HG03457 (cell line): ENCODE results near the gene ODAD3.
"Not testable (repeated sequence)": the region's sequence is repeated elsewhere in the genome, so short reads cannot be mapped to it uniquely, and the experiment has no call there.

ENCODE experiments used
- ATAC-seq: cut with Tn5 transposase; IDR thresholded peaks from one replicate; pipeline ENCODE4 v1.9.1; 2021; ENCODE audit warnings: moderate number of reproducible peaks; ENCODE audit not compliant: unreplicated experiment

ODAD3 gene

DNA sequence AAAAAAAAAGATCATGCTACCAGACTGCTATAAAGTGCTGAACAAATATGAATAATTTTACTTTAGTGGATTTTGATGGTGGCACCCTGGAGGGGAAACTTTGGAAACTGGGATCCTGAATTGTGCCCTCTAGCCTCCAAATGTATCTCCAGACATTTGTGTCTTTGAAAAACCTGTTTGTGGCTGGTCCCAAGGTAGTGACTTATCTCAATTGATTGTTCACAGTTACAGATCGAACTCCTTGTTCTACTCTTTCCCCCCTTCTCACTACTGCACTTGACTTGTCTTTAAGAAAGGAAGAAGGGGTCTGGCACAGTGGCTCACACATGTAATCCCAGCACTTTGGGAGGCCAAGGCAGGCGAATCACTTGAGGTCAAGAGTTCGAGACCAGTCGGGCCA lies 26.3 kb downstream of the ODAD3 start:
- ATAC-seq: no peak

DNA sequence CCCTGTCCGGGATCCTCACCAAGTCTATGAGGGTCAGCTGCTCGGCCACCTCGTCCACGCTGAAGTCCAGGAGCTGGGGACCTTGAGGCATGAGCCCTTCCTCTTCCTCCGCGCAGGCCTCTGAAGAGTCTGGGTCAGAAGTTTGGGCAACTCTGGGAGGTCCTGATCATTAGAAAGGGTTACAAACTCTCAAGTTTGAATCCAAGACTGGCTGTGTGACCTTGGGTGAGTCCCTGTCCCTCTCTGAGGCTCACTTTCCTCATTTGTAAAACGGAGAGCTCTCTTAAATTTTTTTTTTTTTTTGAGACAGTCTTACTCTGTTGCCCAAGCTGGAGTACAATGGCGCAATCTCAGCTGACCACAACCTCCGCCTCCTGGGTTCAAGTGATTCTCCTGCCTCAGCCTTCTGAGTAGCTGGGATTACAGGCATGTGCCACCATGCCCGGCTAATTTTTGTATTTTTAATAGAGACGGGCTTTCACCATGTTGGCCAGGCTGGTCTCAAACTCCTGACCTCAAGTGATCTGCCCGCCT lies 28.2 kb downstream of the ODAD3 start:
- ATAC-seq: not testable (repeated sequence)

DNA sequence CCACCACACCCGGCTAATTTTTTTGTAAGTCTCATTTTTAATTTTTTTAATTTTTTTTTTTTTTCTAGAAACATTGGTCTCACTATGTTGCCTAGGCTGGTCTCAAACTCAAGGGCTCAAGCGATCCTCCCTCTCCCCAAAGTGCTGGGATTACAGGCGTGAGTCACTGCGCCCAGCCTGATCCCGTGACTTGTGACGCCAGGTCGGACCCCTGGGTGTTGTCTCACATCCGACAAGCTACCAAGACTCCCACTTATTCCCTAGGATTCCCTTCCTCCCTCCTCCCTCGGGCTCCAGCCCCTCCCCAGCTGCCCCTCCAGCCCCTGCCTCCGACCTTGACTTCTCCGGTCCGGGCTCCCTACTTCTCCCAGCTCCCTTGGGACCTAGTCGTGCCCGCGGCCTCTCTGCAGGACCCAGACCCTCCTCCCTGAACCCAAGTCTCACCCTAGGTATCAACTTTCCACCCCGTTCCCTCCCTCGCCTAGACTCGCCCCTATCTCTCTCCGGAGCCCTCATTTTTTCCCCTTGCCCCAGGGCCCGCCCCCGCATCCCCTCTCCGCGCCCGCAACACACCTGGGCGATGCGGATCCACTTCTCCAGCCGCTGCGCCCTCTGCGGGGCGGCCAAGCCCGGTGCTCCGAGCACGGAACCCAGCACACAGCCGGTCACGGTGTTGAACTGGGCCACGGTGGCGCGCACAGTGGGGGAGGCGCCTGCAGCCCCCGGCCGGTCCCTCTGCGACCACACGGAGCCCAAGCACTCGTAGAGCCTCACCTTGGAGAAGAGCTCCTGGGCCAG lies 28.9 kb downstream of the ODAD3 start:
- no peak for ATAC-seq

DNA sequence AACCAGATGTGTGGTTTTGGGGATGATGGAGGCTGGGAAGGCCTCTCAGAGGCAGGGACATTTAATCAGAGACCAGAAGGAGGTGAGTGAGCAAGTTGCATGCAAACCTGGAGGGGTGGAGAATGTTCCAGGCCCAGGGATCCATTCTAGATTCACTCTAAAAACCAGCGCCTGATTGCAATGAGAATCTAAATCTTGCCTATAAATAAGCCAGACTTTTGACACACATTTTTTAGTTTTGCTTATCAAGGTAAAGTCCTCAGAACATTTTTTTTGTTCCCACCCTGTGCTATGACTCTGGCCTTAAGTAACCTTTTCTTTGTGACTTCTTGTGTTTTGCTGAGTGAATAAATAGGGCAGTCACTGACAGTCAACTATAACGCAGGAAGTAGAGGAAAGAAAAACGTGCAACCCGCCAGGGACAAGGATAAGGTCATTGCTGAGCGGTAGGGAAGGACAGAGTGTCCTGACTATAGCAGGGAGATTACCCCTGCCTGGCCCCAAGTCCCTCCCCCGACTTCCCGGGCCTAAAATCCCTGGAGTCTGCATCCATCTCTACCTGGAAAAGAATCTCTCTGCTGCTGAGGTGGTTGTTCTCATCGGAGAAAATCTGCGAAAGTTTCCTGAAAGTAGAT lies 30.2 kb downstream of the ODAD3 start:
- ATAC-seq: no peak

DNA sequence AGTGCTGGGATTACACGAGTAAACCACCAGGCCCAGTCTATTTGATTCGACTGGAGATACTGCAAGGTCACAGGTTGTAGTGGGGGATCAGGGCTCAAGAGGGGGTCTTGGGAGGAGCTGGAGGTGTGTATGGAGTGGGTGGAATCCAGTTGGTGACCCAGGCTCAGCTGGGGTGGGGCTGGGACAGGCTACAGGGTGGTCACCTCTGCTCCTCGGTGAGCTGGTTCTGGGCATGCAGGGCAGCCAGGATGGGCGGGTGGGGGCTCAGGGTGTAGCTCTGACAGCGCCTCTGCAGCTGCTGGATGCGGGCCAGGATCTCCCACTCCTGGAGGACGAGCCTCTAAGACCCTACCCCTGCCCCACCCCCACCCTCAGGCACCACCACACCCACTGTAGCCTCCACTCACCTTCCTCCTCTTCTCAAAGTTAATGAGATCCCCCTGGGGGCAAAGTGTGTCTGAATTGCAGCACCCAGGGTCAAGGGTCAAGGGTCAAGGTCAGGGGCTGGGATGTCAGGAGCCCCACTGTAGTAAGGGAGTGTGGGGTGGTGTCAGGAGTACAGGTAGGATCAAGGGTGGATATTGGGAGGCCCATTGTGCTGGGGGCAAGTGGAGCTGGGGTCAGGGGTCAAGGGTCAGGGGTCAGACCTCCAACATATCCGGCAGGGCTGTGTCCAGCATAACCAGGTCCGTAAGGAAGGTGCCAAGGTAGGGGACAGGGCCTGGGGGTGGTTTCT lies 32.9 kb downstream of the ODAD3 start:
- no peak for ATAC-seq

DNA sequence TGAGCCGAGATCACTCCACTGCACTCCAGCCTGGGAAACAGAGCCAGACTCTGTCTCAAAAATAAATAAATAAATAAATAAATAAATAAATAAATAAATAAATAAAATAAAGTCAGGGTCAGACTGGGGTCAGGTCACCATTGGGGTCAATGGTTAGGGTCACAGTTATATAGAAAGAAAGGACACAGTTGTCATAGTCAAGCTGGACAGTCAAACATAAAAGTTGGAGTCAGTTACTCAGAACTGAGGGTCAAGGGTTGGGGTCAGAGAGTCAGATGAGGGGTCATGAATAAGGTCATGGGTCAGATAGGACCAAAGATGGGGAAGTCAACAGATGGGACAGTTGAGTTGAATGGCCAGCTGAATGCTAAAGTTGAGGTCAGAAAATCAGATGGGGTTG lies 34.1 kb downstream of the ODAD3 start:
- no peak for ATAC-seq

DNA sequence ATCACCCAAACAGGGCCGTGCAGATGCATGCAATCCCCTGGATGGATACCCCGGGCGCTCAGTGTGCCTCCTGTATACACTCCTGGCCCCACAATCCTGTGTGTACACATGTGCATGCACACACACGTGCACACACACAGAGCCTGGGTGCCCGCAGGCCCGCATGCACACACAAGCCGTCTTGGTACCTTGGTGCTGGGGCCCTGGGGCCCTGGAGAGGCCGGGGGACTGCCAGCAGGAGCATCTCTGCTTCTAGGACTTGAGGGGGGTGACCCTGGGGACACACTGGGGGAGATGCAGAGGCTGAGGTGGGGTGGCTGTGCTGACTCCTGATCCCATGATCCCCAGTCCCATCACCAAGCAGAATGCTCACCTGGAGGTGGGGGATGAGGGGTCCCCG lies 35.3 kb downstream of the ODAD3 start:
- no peak for ATAC-seq

DNA sequence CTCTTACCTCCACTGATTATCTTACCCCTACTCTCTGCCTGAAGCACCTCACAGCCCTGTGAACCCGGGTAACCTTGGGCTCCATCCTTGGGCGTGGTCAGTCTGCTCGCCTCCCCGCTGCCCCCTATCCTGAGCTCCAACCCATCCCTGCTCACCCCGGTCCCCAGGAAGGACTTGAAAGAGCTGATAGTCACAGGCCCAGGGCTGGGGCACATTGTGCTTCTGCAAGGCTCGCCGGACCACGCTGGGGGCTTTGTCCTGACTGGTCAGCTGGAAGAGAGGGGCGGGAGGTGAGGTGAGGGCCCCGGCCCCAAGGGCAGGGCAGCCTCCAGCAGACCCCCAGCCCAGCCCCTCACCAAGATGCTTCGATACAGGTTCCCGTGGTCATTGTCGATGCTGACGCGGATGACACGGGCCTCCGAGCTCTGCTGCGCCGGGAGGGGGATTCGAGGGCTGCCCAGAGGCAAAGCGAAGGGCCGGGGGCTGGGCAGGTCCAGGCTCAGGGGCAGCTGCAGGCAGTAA lies 37.8 kb downstream of the ODAD3 start:
- no peak for ATAC-seq

DNA sequence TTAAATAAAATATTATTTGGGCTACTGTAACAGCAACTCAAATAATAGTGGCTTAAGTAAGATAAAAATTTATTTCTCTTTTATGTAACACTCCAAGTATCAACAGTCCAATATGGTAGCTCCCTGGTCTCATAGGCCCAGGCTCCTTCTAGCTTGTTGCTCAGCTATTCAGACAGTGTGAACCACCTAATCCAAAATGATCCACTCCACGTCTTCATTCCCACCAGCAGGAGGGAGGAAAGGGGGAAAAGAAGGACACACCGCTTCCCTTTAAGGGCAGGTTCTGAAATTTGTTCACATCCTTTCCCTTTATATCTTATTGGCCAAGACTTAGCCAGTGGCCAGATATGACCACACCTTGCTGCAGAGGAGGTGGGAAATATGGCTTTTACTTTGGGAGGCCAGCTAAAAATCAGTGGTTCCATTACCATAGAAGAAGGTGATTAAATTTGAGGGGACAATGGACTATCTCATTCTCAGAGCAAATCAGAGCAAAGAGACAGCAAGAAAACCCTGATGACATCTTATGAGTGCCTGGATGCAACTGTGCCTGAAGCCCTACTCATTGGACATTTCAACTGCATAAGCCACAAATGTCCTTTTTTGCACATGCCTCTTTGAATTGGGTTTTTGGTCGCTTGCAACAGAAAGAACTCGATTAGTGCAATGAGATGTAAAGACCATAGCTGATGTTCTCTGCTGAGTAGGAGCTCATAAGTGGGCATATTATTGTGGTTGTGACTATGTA lies 43.8 kb downstream of the ODAD3 start:
- ATAC-seq: no peak

DNA sequence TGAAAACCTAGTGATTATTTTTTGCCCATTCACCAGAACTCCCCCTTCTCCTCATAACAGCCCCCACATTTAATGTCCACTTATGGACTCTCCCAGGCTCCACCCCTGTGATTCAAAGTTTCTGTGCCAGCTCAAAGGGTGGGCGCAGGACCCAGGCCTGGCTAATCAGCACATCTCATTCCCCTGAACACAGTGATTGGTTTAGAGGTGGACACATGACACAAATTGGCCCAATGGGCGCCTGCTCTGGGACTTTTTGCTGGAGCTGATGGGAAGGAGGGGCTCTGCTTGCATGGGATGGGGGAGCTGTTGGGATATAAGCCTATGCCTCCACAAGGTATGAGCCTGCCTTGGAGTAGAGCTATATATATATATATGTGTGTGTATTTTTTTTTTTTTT lies 44.6 kb downstream of the ODAD3 start:
- ATAC-seq: no peak

DNA sequence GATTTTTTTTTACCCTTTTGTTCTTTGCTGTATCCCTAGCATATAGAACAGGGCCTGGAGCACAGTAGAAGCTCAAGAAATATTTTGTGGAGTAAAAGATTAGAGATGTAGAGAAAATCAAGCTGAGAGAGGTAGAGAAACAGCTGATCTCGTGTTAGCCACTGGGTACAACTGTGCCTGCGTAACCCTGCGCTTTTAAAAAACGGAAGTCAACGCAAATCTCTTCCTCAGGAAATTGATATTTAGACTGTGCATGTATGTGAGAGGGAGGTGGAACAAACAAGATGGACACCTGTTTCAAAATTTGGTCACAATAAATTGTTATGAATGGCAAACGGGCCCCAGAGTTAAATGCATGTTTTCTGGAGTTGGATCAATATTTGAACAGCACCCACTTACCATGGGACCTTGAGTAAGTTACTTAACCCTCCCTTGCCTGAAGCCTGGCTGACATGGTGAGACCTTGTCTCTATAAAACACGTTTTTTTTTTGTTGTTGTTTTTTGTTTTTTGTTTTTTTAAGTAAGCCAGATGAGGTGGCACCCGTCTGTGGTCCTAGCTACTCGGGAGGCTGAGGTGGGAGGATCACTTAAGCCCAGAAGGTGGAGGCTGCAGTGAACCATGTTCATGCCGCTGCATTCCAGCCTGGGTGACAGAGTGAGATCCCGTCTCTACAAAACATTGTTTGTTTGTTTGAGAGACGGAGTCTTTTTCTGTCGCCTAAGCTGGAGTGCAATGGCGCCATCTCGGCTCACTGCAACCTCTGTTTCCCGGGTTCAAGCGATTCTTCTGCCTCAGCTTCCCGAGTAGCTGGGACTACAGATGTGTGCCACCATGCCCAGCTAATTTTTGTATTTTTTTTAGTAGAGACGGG lies 47.5 kb downstream of the ODAD3 start:
- no peak for ATAC-seq

DNA sequence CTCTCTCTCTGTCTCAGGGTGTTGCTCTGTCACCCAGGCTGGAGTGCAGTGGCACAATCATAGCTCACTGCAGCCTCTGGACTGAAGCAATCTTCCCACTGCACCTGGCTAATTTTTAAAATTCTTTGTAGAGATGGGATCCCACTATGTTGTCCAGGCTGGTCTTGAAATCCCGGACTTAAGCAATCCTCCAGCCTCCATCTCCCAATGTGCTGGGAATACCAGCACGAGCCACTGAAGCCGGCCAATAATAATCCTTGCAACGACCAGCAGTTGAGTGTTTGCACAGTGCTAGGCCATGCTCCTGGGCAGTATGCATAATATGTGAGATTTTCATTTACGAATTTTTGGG lies 50.2 kb downstream of the ODAD3 start:
- ATAC-seq: no peak

DNA sequence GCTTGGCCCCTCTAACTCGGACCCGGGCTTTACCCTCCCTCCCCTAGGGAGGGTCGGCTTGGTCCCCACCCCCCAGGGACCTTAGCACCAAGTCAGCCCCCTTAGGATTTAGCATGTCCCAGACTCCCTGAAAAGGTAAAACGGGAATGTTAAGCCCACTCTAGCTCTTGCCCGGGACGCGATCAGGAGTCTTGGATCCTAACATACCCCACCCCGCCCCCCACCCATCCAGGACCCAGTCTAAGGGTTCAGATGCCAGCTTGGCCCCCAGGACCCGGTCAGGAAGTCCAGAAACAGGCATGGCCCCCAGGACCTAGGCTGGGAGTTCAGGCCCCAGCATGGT lies 51.2 kb downstream of the ODAD3 start:
- no peak for ATAC-seq

DNA sequence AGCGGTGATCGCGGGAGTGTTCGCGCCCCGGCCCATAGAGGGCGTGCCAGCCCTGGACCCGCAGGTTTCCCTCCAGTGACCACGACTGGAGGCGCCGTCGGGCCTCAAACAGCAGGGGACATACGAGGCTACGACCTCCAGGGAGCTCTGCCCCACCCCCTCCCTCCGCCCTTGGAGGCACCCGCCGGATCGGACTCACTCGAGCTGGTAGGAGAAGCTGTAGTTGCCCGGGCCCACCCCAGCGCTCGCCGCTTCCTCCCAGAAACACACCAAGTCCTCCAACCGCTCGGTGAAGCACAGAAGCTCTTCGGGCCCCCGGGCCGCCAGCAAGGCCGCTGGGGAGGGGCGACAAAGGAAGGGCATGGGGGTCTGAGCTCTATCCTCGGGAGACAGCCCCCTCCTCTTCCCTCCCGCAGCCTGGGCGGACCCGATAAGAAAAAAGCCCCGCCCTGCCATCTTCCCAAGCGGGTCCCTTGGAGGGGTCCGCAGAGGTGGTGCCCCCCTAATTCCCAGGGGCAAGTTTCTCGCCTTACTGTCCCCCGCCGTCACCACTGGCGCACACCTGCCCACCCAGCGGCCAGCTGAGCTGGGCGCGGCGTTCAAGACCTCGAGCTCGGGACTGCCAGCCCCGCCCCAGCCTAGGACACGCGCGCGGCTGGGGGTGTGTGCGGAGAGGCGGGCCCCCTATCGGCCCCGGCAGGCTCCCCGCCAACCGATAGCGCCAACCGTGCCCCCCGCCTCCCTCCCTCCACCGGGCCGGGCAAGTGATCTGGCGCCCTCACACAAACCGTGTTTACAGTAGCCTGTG lies 51.8 kb downstream of the ODAD3 start:
- ATAC-seq: no peak

DNA sequence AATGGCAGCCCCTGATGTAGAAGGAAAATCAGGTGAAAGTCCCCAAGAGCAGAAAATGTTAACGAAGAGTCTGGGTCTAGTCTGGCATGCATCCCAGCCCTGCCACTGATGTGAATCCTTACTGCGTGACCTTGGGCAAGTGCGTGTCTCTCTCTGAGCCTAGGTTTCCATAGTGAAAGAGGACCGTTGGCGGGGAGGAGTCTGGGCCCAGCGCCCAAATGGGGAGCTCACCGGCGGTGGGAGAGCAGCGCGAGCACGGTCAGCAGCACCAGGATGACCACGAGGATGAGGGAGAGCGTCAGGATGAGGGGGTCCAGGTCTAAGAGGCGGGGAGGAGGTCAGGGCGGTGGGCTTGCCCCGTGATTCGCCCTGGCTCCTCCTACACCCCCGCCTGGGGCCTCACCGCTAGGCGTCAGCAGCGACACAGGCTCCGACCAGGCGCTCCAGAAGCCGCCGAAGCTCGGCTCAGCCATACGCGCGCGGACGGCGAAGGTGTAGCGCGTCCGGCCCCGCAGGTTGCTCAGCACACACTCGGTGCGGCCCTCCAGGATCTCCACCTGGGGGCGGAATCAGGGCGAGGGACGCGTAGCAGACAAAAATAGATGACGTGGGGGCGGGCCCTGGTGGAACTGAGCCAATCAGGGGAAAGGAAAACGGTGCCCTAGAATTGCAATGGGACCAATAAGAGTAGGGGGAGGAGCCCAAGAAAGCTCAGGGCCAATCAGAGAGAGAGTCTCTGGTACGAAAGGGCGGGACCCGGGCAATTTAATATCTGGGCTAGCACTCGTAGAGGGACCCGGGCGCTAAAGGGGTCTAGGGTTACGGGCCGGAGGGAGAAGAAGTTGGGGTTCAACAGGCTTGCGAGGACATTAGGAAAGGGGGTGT lies 54.0 kb downstream of the ODAD3 start:
- peak; percentile 48 for ATAC-seq

DNA sequence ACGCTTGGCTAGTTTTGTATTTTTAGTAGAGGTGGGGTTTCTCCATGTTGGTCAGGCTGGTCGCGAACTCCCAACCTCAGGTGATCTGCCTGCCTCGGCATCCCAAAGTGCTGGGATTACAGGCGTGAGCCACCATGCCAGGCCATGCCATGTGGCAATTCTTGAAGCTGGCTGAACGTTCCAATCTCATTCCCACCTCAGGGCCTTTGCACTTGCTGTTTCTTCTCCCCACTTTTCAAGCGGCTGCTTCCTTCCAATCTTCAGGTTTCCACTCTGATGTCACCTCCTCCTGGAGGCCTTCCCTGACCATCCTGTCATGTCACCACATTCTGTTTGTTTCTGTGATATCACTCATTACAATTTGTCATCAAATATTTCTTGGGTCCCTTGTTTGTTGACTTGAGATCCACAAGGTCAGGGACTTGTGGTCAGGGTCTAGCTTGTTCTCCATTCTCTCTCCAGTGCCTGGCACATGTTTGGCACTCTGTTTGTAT lies 55.0 kb downstream of the ODAD3 start:
- ATAC-seq: no peak

DNA sequence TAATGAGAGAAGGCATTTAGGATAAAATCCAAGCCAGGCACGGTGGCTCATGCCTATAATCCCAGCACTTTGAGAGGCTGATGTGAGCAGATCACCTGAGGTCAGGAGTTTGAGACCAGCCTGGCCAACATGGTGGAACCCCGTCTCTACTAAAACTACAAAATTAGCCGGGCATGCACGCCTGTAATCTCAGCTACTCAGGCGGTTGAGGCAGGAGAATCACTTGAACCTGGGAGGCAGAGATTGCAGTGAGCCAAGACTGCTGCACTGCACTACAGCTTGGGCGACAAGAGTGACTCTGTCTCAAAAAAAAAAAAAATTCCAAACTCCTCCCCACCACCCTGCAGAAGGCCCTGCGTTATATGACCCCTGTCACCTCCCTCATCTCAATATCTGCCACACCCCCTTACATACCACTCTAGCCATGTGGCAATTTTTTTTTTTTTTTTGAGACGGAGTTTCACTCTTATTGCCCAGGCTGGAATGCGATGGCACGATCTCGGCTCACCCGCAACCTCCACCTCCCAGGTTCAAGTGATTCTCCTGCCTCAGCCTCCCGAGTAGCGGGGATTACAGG lies 55.6 kb downstream of the ODAD3 start:
- ATAC-seq: not testable (repeated sequence)
